HFFc6 (cell line): ENCODE results near the gene RGN. TPM values are rescaled to one million over a fixed set of nuclear protein-coding genes. Genes with fewer than 3 reads are reported as not detected.

Source experiments
- DNase-seq: peaks from one replicate; pipeline ENCODE4 v3.0.0-alpha.2; 2018
- H3K27ac Mint-ChIP-seq: 2 replicates; pipeline ENCODE4 v1.8.0; 2020; ENCODE audit warnings: mild to moderate bottlenecking, mixed read lengths
- H3K27me3 Mint-ChIP-seq: 2 replicates; pipeline ENCODE4 v1.8.0; 2021; ENCODE audit warnings: mild to moderate bottlenecking, moderate library complexity, mixed read lengths; ENCODE audit not compliant: insufficient read depth
- H3K36me3 Mint-ChIP-seq: 2 replicates; pipeline ENCODE4 v1.8.0; 2021; ENCODE audit warnings: low read depth, mixed read lengths
- H3K4me1 Mint-ChIP-seq: 2 replicates; pipeline ENCODE4 v1.8.0; 2020; ENCODE audit warnings: low read depth, mixed read lengths
- H3K4me3 Mint-ChIP-seq: 2 replicates; pipeline ENCODE4 v1.8.0; 2020; ENCODE audit warnings: mild to moderate bottlenecking, moderate library complexity, mixed read lengths
- H3K9me3 Mint-ChIP-seq: 2 replicates; pipeline ENCODE4 v1.8.0; 2020; ENCODE audit warnings: mild to moderate bottlenecking, mixed read lengths
- CTCF ChIP-seq: fragments of 200-600 bp; sonication (generic); IDR thresholded peaks from 2 replicates; pipeline ENCODE4 v1.5.0; 2021; ENCODE audit warnings: antibody characterized with exemption, mild to moderate bottlenecking
- total RNA-seq, 6 experiments: library from RNA; stranded (reverse); fragmentation: NEBNext Ultra II Directional; extraction: Animal tissue kit (Norgen Biotek cat#: 25700); gene quantifications; 2 replicates in 1 of 6; 3 replicates in 5 of 6; pipeline ENCODE4 v1.2.3, GENCODE V29; 2021

RGN gene
- total RNA-seq, 6 experiments from 2014 or later = 0.46 to 2.5 (median 0.67) TPM

- Mint-ChIP-seq H3K27me3 (no peaks in the 10 kb centered on the region), H3K27ac (no peak overlapping the region), H3K36me3 (no peaks in the 10 kb centered on the region), H3K4me1 (no peaks in the 10 kb centered on the region), H3K4me3 (no peak overlapping the region), H3K9me3 (no peaks in the 10 kb centered on the region)
- no peak for DNase-seq
- no peak for TF ChIP-seq CTCF
Observed at GRCh38 chrX:47061238-47061919, 16.9 kb upstream of the RGN start.

GRCh38 chrX:47063179-47063578 is 15.1 kb upstream of the RGN start:
- no peak overlapping the region; the same call in 1 of the 2 replicates for H3K4me3 Mint-ChIP-seq
- no peak for DNase-seq
- no peak for TF ChIP-seq CTCF
- no peak overlapping the region for H3K27ac Mint-ChIP-seq
- no peaks in the 10 kb centered on the region for H3K9me3 Mint-ChIP-seq
- no peaks in the 10 kb centered on the region for H3K27me3 Mint-ChIP-seq
- H3K4me1 Mint-ChIP-seq = no peaks in the 10 kb centered on the region
- no peaks in the 10 kb centered on the region for H3K36me3 Mint-ChIP-seq

- Mint-ChIP-seq H3K27ac (no peak overlapping the region), H3K4me3 (no peak overlapping the region), H3K4me1 (no peaks in the 10 kb centered on the region), H3K36me3 (no peaks in the 10 kb centered on the region), H3K27me3 (no peaks in the 10 kb centered on the region), H3K9me3 (no peaks in the 10 kb centered on the region)
- no peak for DNase-seq
- no peak for TF ChIP-seq CTCF
Observed at GRCh38 chrX:47068214-47068613, 10.0 kb upstream of the RGN start.

- Mint-ChIP-seq H3K9me3 (no peaks in the 10 kb centered on the region), H3K36me3 (no peaks in the 10 kb centered on the region), H3K4me3 (no peak overlapping the region), H3K4me1 (no peaks in the 10 kb centered on the region), H3K27ac (no peak overlapping the region), H3K27me3 (no peaks in the 10 kb centered on the region)
- DNase-seq = no peak
- no peak for TF ChIP-seq CTCF
Observed at GRCh38 chrX:47068720-47069119, 9.5 kb upstream of the RGN start.

GRCh38 chrX:47080215-47080914 is 2.1 kb downstream of the RGN start:
- Mint-ChIP-seq H3K4me1 (no peaks in the 10 kb centered on the region), H3K27me3 (no peaks in the 10 kb centered on the region; the same call in 1 of the 2 replicates), H3K9me3 (no peaks in the 10 kb centered on the region), H3K4me3 (no peak overlapping the region), H3K27ac (no peak overlapping the region), H3K36me3 (no peaks in the 10 kb centered on the region)
- no peak for DNase-seq
- TF ChIP-seq CTCF = no peak
